Prostate gland (tissue), 2 donors: Measurements from ENCODE around the gene EXD3.

Source experiments
- POLR2A ChIP-seq: fragments of 450-650 bp; IDR thresholded peaks from one replicate; pipeline ENCODE4 v1.6.1; 2016; ENCODE audit warnings: antibody characterized with exemption, mild to moderate bottlenecking
- POLR2AphosphoS5 ChIP-seq: sonication (generic); formaldehyde crosslinking; IDR thresholded peaks from one replicate; pipeline ENCODE4 v1.6.1; 2017; ENCODE audit warnings: antibody characterized with exemption
- TF ChIP-seq, protein P1 (sequence below), 4 experiments: fragments of 200-600 bp in 2 of 4; fragments of 450-650 bp in 2 of 4; sonication (generic) in 2 of 4; IDR thresholded peaks; 1 replicate in 3 of 4; 2 replicates in 1 of 4; pipeline ENCODE4 v1.5.1; 2016 to 2019; ENCODE audit warnings: antibody characterized with exemption in 4 of 4, mild to moderate bottlenecking in 2 of 4, moderate library complexity in 2 of 4

DNA sequence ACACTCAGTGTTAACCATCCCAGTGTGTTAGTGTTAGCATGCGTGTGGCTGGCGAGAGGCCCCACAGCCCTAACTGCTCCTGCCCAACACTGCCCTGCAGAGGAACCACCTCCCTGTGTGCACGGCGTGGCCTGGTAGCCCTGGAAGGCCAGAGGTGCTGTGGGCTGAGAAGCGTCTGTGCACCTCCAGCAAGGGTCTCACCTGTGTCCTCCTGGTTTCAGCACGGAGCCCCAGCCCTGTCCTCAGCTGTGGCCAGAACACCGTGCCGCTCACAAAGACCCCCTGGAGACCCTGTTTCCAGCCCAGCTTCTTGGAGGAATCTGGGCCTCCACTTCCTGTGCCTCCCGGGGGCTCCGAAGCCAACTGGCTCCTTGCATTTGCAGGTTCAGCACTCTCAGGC is 64.8 kb downstream of the EXD3 start:
- TF ChIP-seq, protein P1, sequence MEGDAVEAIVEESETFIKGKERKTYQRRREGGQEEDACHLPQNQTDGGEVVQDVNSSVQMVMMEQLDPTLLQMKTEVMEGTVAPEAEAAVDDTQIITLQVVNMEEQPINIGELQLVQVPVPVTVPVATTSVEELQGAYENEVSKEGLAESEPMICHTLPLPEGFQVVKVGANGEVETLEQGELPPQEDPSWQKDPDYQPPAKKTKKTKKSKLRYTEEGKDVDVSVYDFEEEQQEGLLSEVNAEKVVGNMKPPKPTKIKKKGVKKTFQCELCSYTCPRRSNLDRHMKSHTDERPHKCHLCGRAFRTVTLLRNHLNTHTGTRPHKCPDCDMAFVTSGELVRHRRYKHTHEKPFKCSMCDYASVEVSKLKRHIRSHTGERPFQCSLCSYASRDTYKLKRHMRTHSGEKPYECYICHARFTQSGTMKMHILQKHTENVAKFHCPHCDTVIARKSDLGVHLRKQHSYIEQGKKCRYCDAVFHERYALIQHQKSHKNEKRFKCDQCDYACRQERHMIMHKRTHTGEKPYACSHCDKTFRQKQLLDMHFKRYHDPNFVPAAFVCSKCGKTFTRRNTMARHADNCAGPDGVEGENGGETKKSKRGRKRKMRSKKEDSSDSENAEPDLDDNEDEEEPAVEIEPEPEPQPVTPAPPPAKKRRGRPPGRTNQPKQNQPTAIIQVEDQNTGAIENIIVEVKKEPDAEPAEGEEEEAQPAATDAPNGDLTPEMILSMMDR (IDR thresholded peaks at IDR 0.05): no peak
- TF ChIP-seq POLR2AphosphoS5: no peak
- TF ChIP-seq POLR2A: no peak
